Measurements from ENCODE around the gene MYO5B.

GRCh38 chr18:49844903-49845302 lies 350.0 kb downstream of the MYO5B start:
- TF ChIP-seq CTCF (IDR thresholded peaks at IDR 0.05; ENCODE audit: borderline replicate concordance, extremely low read depth, low read length, poor library complexity, severe bottlenecking): no peak
- TF ChIP-seq EZH2 (IDR thresholded peaks at IDR 0.05; ENCODE audit: borderline replicate concordance, low read depth, low read length, severe bottlenecking): no peak

Measured in DND-41 (cell line).